ENCODE data around the gene FGFR4. TPM values are rescaled to one million over a fixed set of nuclear protein-coding genes. Genes with fewer than 3 reads are reported as not detected.

The FGFR4 gene
- total RNA-seq, 3 donors from 2014 or later, result 25.3 to 60.3 (median 28.9) TPM

DNA sequence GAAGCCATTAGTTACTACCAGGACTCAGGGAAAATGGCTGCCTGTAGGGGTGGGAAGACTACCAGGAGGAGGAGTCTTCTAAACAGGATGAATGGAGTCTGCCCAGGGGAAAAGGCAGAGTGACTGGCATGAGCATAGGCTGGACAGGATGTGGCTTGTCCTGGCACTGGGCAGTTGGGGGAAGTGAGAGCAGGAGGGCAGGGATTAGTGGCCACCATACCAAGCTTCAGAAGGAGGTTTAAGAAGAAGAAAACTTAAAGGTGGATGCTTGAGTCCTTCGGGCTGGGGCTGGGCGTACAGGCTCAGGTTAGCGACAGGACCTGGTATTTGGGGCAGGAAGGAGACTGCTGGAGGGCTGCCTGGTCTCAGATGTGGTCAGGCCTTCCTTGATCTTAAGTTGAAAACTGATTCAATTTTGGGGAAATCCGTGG lies 41.9 kb downstream of the FGFR4 start:
- TF ChIP-seq, protein P1, sequence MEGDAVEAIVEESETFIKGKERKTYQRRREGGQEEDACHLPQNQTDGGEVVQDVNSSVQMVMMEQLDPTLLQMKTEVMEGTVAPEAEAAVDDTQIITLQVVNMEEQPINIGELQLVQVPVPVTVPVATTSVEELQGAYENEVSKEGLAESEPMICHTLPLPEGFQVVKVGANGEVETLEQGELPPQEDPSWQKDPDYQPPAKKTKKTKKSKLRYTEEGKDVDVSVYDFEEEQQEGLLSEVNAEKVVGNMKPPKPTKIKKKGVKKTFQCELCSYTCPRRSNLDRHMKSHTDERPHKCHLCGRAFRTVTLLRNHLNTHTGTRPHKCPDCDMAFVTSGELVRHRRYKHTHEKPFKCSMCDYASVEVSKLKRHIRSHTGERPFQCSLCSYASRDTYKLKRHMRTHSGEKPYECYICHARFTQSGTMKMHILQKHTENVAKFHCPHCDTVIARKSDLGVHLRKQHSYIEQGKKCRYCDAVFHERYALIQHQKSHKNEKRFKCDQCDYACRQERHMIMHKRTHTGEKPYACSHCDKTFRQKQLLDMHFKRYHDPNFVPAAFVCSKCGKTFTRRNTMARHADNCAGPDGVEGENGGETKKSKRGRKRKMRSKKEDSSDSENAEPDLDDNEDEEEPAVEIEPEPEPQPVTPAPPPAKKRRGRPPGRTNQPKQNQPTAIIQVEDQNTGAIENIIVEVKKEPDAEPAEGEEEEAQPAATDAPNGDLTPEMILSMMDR (IDR thresholded peaks at IDR 0.05), result no peak
- Histone ChIP-seq H3K4me3 (no peak overlapping the region), H3K4me1 (ENCODE audit: low read depth) (no peaks in the 10 kb centered on the region), H3K9me3 (no peaks in the 10 kb centered on the region), H3K36me3 (ENCODE audit: low read depth) (no peaks in the 10 kb centered on the region)
- DNase-seq (peak in 2 of 3 donors; percentile 12 to 14), ATAC-seq (no peak)
- intact Hi-C loops (cut with DNase I, micrococcal nuclease), result no loop called here

DNA sequence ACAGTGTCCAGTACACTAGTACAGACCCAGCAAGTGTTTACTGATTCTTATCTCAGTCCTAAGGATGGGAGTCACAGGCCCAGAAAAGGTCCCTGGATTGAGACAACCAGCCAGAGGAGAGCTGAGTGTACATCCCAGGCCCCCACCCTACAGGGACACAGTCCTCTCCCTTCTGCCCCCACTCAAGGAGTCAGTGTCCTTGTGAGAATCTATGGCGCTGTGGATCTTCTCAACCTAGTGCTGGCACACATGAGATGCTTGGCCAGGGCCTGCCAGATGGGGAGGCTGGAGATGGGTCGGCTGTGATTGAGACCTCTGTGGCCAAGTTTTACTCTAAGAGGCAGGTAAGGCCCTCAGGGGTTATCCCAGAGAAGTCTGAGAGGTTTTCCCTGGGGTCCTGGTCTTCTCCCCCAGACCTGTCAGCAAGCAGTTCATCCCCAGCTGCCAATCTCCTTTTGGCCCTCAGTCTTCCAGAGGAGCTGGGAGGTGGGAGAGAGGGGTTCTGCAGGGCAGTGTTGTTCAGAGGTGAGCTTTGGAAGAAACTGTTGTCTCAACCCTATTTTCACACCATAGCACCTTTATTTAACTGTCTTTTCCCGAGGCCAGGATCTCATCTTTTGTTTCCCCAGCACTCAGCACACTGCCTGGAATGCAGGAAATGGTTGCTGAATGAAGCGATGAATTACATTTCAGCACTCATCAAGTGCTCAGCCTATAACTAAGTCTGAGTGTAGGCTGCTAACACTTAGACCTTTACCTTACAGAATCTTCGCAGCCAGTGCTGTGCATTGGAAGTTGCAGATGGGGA lies 43.7 kb downstream of the FGFR4 start:
- no peak for ATAC-seq
- TF ChIP-seq, protein P1 (IDR thresholded peaks at IDR 0.05), result no peak
- peak in 1 of 3 donors; percentile 6 for DNase-seq
- intact Hi-C loops (cut with DNase I, micrococcal nuclease), result no loop called here
- Histone ChIP-seq H3K36me3 (ENCODE audit: low read depth) (no peaks in the 10 kb centered on the region), H3K4me3 (no peak overlapping the region), H3K9me3 (no peaks in the 10 kb centered on the region), H3K4me1 (ENCODE audit: low read depth) (peaks cover 7% of the 10 kb centered on the region)

DNA sequence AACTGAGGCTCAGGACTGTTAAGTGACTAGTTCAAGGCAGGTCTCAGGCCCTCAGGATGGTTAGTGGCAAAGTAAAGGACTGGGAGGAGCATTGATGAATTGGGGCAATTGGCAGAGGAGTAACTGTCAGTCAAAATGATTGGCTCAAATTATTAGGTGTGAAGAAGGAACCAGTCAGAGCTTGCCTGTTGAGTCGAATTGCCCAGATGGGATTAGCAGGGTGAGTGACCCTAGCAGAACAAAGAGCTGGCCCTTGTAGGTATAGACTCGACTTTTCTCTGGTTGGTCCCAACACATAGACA lies 44.3 kb downstream of the FGFR4 start:
- ATAC-seq, result no peak
- TF ChIP-seq, protein P1 (IDR thresholded peaks at IDR 0.05), result no peak
- Histone ChIP-seq H3K36me3 (ENCODE audit: low read depth) (no peaks in the 10 kb centered on the region), H3K4me3 (no peak overlapping the region), H3K9me3 (no peaks in the 10 kb centered on the region), H3K4me1 (ENCODE audit: low read depth) (peaks cover 13% of the 10 kb centered on the region)
- intact Hi-C loops (cut with DNase I, micrococcal nuclease), result no loop called here
- no peak for DNase-seq

DNA sequence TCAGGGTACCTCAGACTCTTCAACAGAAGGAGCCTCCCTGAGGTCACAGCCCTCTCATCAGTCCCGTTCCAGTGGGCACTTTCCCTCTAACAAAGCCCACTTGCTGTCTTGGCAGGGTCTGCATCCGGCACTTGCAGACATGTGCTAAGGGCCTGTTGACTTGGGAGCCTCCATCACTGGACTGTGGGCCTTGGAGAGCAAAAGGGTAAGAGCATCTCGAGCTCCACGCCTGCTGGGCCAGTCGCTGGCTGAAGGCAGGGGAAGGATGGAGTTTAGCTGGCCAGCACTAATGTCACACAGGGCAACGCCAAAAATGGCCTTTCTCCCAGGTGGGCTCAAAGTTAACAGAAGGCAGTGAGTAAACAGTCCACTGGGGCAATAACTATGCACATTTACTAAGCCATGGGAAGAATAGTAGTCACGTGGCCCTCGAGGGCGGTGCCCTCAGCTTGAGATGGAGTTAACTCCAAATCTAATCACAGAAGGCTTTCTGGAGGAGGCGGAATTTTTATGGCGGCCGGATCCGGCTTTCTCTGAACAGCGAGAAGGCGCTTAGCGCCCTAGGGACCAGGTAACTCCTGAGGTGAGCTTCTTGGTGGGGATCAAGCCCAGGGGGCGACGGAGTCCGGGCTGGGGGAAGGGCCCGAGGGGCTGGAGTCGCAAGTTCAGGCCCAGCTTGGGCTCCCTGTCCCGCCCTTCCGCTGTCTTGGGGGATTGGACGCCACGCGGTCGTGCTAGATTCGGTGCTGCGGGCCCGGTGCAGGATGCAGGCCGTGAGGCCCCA lies 44.8 kb downstream of the FGFR4 start:
- Histone ChIP-seq H3K36me3 (ENCODE audit: low read depth) (no peaks in the 10 kb centered on the region), H3K4me3 (no peak overlapping the region), H3K4me1 (ENCODE audit: low read depth) (peaks cover 17% of the 10 kb centered on the region), H3K9me3 (no peaks in the 10 kb centered on the region)
- intact Hi-C loops (cut with DNase I, micrococcal nuclease), result no loop called here
- peak; percentile 39 to 40 (median 39) for DNase-seq
- ATAC-seq, result no peak
- TF ChIP-seq, protein P1 (IDR thresholded peaks at IDR 0.05), result no peak

DNA sequence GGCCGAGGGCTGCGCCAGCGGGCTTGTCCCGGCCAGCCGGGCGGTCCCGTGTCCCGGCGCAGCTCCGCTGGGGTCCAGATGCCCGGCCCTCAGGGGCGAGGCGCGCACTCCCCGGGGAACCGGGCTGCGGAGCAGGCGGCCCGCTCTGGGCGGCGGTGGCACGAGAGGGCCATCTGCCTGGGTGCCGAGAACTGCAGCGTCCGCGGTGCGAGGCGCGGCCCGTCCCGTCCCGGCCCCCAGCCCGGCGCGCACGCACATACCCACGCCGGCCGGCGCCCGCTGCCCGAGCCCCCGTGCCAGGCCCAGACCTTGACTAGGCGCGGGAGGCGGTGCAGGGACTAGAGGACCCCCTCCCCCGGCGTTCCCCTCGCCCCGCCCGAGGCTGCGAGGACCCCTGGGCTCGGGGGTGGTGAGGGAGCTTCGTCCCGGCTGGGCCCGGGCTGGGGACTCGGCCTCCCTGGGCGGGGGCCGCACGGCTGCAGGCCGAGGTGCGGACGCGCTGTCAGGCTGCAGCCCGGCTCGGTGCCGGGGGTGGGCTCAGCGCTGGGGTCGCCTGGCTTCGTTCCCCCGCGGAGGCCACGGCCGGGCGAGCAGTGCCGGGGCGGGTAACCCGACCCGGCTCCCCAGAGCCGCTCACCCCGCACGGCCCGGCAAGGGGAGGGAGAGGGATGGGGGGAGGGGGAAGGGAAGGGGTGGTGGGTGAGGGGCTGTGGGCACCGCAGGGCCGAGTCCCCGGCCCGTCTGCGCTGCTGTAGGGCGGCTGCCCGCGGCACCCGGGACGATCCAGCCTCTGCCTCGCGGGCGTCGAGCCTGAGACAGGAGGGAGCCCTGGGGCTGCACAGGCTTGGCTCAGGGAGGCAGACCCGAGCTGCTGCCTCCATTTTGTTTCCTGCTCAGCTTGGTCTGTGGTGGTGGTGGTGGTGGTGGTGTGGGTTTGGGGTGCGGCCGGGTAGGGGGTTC lies 45.7 kb downstream of the FGFR4 start:
- ATAC-seq (peak; percentile 11), DNase-seq (peak in 2 of 3 donors; percentile 46 to 62)
- intact Hi-C loops (cut with DNase I, micrococcal nuclease), result no loop called here

More for the DNA sequence above, 45.7 kb downstream of the FGFR4 start:
- H3K4me1 ChIP-seq (ENCODE audit: low read depth), result peaks cover 25% of the 10 kb centered on the region
- H3K4me3 ChIP-seq, result no peak overlapping the region
- TF ChIP-seq, protein P1 (IDR thresholded peaks at IDR 0.05), result no peak
- H3K36me3 ChIP-seq (ENCODE audit: low read depth), result no peaks in the 10 kb centered on the region
- no peaks in the 10 kb centered on the region for H3K9me3 ChIP-seq

Measured in mucosa of descending colon (tissue), 3 donors.